HG02938 (cell line): ENCODE results near the gene SPRR2G.
"Not testable (repeated sequence)": the region's sequence is repeated elsewhere in the genome, so short reads cannot be mapped to it uniquely, and the experiment has no call there.

Source experiments
- ATAC-seq: cut with Tn5 transposase; IDR thresholded peaks from one replicate; pipeline ENCODE4 v1.9.1; 2021; ENCODE audit warnings: mild to moderate bottlenecking, moderate library complexity; ENCODE audit not compliant: unreplicated experiment

SPRR2G gene

GRCh38 chr1:153115264-153115663 is 35.4 kb downstream of the SPRR2G start:
- not testable (repeated sequence) for ATAC-seq

- no peak for ATAC-seq
Measured at GRCh38 chr1:153113416-153113815, 37.3 kb downstream of the SPRR2G start, which contains the start of gene SPRR2F. Gene SPRR2F, minus strand, starts transcription at chr1:153113516. Its CDS starts 783 bp downstream, at chr1:153112733.

GRCh38 chr1:153112454-153112853 is 38.2 kb downstream of the SPRR2G start:
- not testable (repeated sequence) for ATAC-seq

GRCh38 chr1:153100245-153100644 is 50.4 kb downstream of the SPRR2G start:
- no peak for ATAC-seq
